Inferior parietal cortex (tissue), 1 donor: ENCODE measurements around the gene NMRK1.

Experiments used
- DNase-seq: peaks from one replicate; pipeline ENCODE4 v3.0.0-alpha.2; 2016; ENCODE audit errors: extremely low spot score

The NMRK1 gene

GRCh38 chr9:75087824-75088645 is at the start of gene NMRK1, which contains the start of gene OSTF1:
NMRK1 (minus strand) TSS chr9:75088155; CDS start chr9:75083115, 5,040 bp downstream.
OSTF1 (plus strand) TSS chr9:75088514; CDS start chr9:75088693, 179 bp downstream.
- peak; percentile 92 for DNase-seq

GRCh38 chr9:75134495-75134894 is 46.5 kb upstream of the NMRK1 start:
- DNase-seq = no peak

GRCh38 chr9:75133396-75133795 is 45.4 kb upstream of the NMRK1 start:
- DNase-seq = no peak

- DNase-seq = no peak
Measured at GRCh38 chr9:75132244-75132643, 44.3 kb upstream of the NMRK1 start.

- no peak for DNase-seq
Measured at GRCh38 chr9:75131700-75132099, 43.7 kb upstream of the NMRK1 start.

- no peak for DNase-seq
Measured at GRCh38 chr9:75130621-75131230, 42.8 kb upstream of the NMRK1 start.

GRCh38 chr9:75130172-75130571 is 42.2 kb upstream of the NMRK1 start:
- DNase-seq = no peak

GRCh38 chr9:75128535-75128934 is 40.6 kb upstream of the NMRK1 start:
- DNase-seq = no peak

GRCh38 chr9:75123696-75124095 is 35.7 kb upstream of the NMRK1 start:
- DNase-seq = no peak

- no peak for DNase-seq
Measured at GRCh38 chr9:75121914-75122558, 34.1 kb upstream of the NMRK1 start.

- DNase-seq = no peak
Measured at GRCh38 chr9:75120686-75121085, 32.7 kb upstream of the NMRK1 start.

GRCh38 chr9:75117564-75117963 is 29.6 kb upstream of the NMRK1 start:
- DNase-seq = no peak

GRCh38 chr9:75116306-75116705 is 28.4 kb upstream of the NMRK1 start:
- DNase-seq = no peak

GRCh38 chr9:75112789-75113188 is 24.8 kb upstream of the NMRK1 start:
- no peak for DNase-seq

GRCh38 chr9:75111019-75111622 is 23.2 kb upstream of the NMRK1 start:
- DNase-seq = no peak

GRCh38 chr9:75109210-75109839 is 21.4 kb upstream of the NMRK1 start:
- no peak for DNase-seq

GRCh38 chr9:75108571-75108970 is 20.6 kb upstream of the NMRK1 start:
- no peak for DNase-seq

- DNase-seq = no peak
Measured at GRCh38 chr9:75106857-75107256, 18.9 kb upstream of the NMRK1 start.

- DNase-seq = no peak
Measured at GRCh38 chr9:75105841-75106240, 17.9 kb upstream of the NMRK1 start.

- DNase-seq = no peak
Measured at GRCh38 chr9:75105019-75105540, 17.1 kb upstream of the NMRK1 start.

GRCh38 chr9:75104607-75105006 is 16.7 kb upstream of the NMRK1 start:
- no peak for DNase-seq
